Measurements from ENCODE around the gene HOXC6.

GRCh38 chr12:53989227-53990113, 38.8 kb upstream of the HOXC6 start:
- TF ChIP-seq CTCF (IDR thresholded peaks at IDR 0.05) (no peak), POLR2AphosphoS5 (IDR thresholded peaks at IDR 0.05) (no peak), EP300 (IDR thresholded peaks at IDR 0.05) (no peak), POLR2A (IDR thresholded peaks at IDR 0.05) (no peak)
